AG09319 (cell line): ENCODE results near the gene FER.
"Not testable (repeated sequence)": the region's sequence is repeated elsewhere in the genome, so short reads cannot be mapped to it uniquely, and the experiment has no call there.

Experiments
- DNase-seq: peaks from one replicate; pipeline ENCODE4 v3.0.0-alpha.2; 2010; ENCODE audit warnings: low read depth; ENCODE audit errors: extremely low read depth
- CTCF ChIP-seq: IDR thresholded peaks from 2 replicates; pipeline ENCODE4 v1.5.1; 2011; ENCODE audit warnings: low read depth, mild to moderate bottlenecking, inconsistent platforms, low read length, moderate library complexity

The FER gene

GRCh38 chr5:108957333-108957732, 209.6 kb downstream of the FER start:
- no peak for TF ChIP-seq CTCF
- no peak for DNase-seq

- TF ChIP-seq CTCF: no peak
- no peak for DNase-seq
Measured at GRCh38 chr5:108966910-108967309, 219.2 kb downstream of the FER start.

GRCh38 chr5:108974594-108974993, 226.9 kb downstream of the FER start:
- DNase-seq: no peak
- no peak for TF ChIP-seq CTCF

DNA sequence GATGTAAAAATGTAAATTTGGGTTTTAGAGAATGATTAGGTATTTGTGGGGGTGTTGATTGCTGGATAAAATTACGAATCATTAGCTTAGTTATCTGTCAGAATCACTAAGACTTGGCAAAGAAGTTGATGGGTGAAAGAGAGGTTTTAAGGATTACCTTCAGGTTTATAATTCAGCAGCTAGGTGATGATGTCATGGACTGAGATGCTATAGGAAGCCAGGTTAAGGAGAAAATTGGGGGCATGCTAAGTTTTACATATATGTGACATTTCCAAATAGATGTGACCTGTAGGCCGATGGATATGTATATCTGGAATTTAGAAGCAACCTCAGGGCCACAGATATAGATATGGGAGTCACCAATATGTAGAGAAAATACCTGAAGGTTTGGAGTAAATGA, 228.0 kb downstream of the FER start:
- TF ChIP-seq CTCF: no peak
- no peak for DNase-seq

- DNase-seq: no peak
- TF ChIP-seq CTCF: no peak
Measured at GRCh38 chr5:108983461-108984092, 235.9 kb downstream of the FER start.

DNA sequence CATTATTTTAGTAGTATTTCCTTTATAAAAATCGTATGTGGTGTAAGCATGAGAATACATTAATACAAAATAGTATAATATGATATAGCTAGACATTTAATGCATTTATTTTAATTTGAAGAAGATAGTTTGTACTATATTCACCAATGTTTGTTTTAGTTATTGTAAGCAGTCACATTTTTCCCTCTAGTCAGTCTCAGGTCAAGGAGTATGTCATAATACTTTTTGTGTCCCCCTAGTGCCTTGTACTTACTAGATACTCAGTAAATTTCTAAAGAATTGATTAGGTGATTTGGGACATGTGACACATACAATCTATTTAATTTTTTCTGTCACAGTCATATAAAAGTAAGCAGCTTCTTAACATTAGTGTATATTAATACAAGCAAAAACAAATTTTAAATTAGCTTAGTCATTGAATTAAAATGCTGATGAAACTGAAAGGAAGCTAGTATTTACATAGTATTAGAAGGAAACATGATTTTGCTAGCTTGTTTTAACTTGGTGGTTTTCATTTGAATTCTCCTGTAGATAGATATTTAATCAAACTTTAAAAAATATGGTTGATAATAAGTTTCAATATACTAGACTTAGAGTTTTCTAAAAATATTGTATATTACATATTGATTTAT, 242.2 kb downstream of the FER start:
- DNase-seq: no peak
- no peak for TF ChIP-seq CTCF

DNA sequence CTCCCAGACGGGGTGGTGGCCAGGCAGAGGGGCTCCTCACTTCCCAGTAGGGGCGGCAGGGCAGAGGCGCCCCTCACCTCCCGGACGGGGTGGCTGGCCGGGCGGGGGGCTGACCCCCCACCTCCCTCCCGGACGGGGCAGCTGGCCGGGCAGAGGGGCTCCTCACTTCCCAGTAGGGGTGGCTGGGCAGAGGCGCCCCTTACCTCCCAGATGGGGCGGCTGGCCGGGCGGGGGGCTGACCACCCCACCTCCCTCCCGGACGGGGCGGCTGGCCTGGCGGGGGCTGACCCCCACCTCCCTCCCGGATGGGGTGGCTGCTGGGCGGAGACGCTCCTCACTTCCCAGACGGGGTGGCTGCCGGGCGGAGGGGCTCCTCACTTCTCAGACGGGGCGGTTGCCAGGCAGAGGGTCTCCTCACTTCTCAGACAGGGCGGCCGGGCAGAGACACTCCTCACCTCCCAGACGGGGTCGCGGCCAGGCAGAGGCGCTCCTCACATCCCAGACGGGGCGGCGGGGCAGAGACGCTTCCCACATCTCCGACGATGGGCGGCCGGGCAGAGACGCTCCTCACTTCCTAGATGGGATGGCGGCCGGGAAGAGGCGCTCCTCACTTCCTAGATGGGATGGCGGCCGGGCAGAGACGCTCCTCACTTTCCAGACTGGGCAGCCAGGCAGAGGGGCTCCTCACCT, 244.8 kb downstream of the FER start:
- DNase-seq: not testable (repeated sequence)

DNA sequence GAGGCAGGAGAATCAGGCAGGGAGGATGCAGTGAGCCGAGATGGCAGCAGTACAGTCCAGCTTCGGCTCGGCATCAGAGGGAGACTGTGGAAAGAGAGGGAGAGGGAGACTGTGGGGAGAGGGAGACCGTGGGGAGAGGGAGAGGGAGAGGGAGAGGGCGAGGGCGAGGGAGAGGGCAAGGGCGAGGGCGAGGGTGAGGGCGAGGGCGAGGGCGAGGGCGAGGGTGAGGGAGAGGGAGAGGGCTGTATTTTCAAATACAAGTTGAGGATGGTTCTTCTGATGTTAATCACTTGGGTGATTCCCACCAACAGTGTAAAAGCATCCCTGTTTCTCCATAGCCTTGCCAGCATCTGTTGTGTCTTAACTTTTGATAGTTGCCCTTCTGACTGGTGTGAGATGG, 245.7 kb downstream of the FER start:
- not testable (repeated sequence) for DNase-seq
